Central memory CD8-positive, alpha-beta T cell (primary cell): ENCODE results near the gene MAFF.

Experiments used
- ATAC-seq: fragments of 150-1000 bp; cut with Tn5 transposase; replicated peaks from 2 replicates; pipeline ENCODE4 v1.10.0; 2022; ENCODE audit warnings: mild to moderate bottlenecking, moderate FRiP score, moderate number of reproducible peaks; ENCODE audit not compliant: poor library complexity, severe bottlenecking; ENCODE audit errors: extremely low read depth
- DNase-seq, 2 donors: peaks; one replicate each; pipeline ENCODE4 v3.0.0; 2021; ENCODE audit warnings: low spot score in 2 of 2
- H3K27ac Mint-ChIP-seq: one replicate; pipeline ENCODE4 v1.8.0; 2022; ENCODE audit warnings: low read depth, mild to moderate bottlenecking, moderate library complexity, mixed read lengths
- H3K27me3 Mint-ChIP-seq: one replicate; pipeline ENCODE4 v1.8.0; 2022; ENCODE audit warnings: mixed read lengths
- H3K36me3 Mint-ChIP-seq: one replicate; pipeline ENCODE4 v1.8.0; 2022; ENCODE audit warnings: mild to moderate bottlenecking, moderate library complexity, mixed read lengths; ENCODE audit not compliant: insufficient read depth
- H3K4me1 Mint-ChIP-seq: one replicate; pipeline ENCODE4 v1.8.0; 2022; ENCODE audit warnings: mixed read lengths
- H3K4me3 Mint-ChIP-seq: one replicate; pipeline ENCODE4 v1.8.0; 2022; ENCODE audit warnings: mild to moderate bottlenecking, moderate library complexity, mixed read lengths
- H3K9me3 Mint-ChIP-seq: one replicate; pipeline ENCODE4 v1.8.0; 2022; ENCODE audit warnings: mixed read lengths

Gene MAFF

DNA sequence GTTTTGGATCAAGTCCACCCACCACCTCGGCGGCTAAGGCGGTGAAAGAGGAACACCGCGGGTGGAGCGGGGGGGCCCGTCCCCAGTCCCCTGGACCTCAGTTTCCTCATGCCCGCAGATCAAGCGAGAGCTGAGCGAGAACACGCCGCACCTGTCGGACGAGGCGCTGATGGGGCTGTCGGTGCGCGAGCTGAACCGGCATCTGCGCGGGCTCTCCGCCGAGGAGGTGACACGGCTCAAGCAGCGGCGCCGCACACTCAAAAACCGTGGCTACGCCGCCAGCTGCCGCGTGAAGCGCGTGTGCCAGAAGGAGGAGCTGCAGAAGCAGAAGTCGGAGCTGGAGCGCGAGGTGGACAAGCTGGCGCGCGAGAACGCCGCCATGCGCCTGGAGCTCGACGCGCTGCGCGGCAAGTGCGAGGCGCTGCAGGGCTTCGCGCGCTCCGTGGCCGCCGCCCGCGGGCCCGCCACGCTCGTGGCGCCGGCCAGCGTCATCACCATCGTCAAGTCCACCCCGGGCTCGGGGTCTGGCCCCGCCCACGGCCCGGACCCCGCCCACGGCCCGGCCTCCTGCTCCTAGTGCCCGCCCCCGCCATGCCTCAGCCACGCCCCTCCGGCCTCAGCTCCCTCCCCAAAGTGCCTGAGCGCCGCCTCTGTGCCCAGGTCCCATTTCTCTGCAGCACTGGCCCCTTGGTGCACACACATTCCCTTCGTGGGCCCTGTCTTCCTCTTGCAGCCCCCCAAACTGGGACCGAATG is 12.7 kb downstream of the MAFF start:
- H3K27ac Mint-ChIP-seq = peak overlapping the region; percentile 82

DNA sequence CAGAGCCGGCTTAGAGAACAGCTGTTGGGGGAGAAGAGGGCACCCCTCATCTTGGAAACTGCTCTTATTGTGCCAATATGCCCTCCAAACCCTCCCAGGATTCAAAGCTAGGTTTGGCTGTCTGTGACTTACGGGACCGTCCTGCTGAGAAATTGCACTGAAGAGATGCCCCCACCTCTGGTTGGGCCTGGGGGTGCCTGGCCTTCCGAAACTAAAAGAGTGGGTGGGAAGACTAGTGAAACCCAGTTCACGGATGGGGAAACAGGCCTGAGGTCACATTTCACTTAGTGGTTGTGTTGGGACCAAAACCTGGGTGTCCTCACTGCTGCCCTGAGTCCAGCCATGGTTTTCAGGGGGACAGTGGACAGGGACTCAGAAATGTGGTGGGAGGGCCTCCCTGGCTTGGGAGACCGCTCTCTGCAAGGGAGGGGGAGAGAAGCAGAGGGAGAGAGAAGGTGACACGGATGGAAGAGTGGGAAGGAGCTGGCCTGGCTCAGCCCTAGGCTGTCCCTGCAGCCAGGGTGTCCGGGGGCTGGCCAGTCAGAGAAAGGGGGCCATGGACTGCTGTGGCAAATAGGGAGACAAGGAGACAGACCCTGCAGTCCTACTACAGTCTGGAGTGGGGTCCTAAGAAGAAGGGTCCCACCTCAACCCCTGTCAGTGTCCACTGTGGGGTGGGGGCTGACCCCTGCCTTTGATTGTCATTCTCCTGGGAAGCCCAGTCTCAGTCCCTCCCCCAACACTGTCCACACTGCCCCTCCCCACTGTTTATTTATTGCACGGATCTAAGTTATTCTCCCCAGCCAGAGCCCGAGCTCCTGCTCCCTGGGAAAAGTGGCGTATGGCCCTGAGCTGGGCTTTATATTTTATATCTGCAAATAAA is 13.6 kb downstream of the MAFF start:
- Mint-ChIP-seq H3K27me3 (no peaks in the 10 kb centered on the region), H3K9me3 (no peaks in the 10 kb centered on the region), H3K27ac (peak overlapping the region; percentile 82), H3K4me3 (peak overlapping the region; percentile 13), H3K4me1 (peaks cover 26% of the 10 kb centered on the region), H3K36me3 (peaks cover 29% of the 10 kb centered on the region)
- no peak for DNase-seq
- ATAC-seq = no peak

More for the DNA sequence above, 12.7 kb downstream of the MAFF start:
- Mint-ChIP-seq H3K4me3 (peak overlapping the region; percentile 13), H3K9me3 (no peaks in the 10 kb centered on the region), H3K27me3 (no peaks in the 10 kb centered on the region), H3K4me1 (peaks cover 24% of the 10 kb centered on the region), H3K36me3 (peaks cover 29% of the 10 kb centered on the region)
- ATAC-seq = peak; percentile 49
- DNase-seq = peak; percentile 55 to 59

DNA sequence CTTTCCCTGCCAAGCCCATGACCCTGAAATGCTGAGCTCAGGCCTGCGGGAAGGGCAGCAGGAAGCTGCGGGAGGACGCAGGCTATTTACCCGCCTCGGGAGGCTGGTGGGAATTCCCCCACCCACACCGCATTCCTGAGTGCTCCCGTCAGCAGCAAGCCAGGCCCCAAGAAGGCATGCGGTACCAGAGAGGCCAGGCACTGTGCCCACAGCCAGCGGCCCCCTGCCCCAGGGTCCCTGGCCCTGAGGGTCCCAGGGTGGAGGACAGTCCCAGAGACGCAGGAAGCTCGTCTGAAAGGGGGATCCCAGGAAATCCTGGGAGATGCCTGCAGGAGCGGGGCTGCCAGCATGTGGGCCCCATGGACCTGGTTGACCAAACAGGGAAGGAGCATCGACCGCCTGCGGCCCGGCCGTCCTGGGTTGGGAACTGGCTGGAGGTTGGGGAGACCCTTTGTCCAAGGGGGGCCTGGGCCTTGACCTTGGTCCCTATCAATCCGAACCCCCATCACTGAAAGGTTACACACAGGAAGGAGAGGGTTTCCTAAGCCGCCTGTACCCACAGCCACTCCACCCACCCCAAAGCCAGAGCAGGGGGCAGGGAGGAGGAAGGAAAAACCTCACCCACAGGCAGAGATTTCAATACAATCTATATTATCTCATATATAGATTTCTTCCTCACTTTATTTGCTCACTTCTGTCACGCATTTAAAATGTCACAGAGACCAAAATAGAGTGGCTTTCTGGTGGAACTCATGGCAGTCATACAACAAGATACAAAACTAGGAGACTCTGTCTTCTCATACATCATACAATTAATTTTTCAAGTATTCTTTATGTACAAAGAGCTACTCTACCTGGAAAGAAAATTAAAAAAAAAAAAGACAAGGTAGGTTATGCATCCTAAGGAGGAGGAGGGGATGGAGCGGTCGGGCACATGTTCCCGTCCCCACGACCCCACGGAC is 17.1 kb downstream of the MAFF start:
- peak overlapping the region; percentile 51 for H3K27ac Mint-ChIP-seq
- no peak overlapping the region for H3K4me3 Mint-ChIP-seq
- H3K27me3 Mint-ChIP-seq = no peaks in the 10 kb centered on the region
- H3K4me1 Mint-ChIP-seq = peaks cover 14% of the 10 kb centered on the region
- DNase-seq = no peak
- no peak for ATAC-seq
- peaks cover 22% of the 10 kb centered on the region for H3K36me3 Mint-ChIP-seq
- H3K9me3 Mint-ChIP-seq = no peaks in the 10 kb centered on the region

DNA sequence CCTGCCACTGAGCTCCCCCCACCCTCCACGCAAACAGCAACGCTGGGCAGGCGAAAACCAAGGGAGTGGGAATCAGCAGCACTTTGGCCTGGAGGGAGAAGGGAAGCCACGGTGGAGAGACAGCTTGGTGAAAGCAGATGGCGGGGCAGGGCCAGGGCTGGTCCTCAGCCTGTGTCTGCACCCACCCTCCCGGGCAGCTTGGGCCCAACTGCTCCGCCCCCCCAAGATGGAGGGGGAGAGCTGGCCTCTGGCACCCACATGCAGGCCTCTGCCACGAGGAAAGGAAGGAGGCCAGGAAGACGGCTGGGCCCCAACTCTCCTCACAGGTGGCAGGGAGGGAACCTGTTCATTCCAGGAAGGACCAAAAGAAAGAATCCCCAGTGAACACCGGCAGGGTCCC is 17.8 kb downstream of the MAFF start:
- Mint-ChIP-seq H3K27me3 (no peaks in the 10 kb centered on the region), H3K4me3 (no peak overlapping the region), H3K9me3 (no peaks in the 10 kb centered on the region), H3K4me1 (peaks cover 14% of the 10 kb centered on the region), H3K36me3 (peaks cover 21% of the 10 kb centered on the region), H3K27ac (peak overlapping the region; percentile 51)
- DNase-seq (no peak), ATAC-seq (no peak)

DNA sequence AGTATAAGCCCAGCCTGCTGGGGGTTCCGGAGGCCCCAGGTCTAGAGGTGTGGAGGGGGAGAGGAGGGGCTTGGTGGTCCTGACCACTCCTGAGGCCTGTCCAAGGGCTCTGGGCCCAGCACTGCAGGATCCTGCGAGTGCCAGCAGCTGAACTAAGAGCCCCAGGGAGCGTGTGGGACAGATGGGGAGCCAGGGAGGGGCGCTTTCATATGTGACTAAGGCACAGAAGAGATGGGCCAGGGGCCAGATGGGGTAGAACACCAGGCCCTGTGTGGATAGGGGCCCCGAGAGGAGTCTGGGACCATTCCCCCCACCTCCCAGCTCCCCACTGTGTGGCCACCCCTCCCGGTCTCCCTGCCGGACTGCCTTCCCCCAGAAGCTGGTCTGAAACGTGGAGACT is 18.4 kb downstream of the MAFF start:
- Mint-ChIP-seq H3K27me3 (no peaks in the 10 kb centered on the region), H3K4me3 (no peak overlapping the region), H3K4me1 (peaks cover 10% of the 10 kb centered on the region), H3K36me3 (peaks cover 19% of the 10 kb centered on the region), H3K9me3 (no peaks in the 10 kb centered on the region), H3K27ac (peak overlapping the region; percentile 32)
- DNase-seq (no peak), ATAC-seq (no peak)

DNA sequence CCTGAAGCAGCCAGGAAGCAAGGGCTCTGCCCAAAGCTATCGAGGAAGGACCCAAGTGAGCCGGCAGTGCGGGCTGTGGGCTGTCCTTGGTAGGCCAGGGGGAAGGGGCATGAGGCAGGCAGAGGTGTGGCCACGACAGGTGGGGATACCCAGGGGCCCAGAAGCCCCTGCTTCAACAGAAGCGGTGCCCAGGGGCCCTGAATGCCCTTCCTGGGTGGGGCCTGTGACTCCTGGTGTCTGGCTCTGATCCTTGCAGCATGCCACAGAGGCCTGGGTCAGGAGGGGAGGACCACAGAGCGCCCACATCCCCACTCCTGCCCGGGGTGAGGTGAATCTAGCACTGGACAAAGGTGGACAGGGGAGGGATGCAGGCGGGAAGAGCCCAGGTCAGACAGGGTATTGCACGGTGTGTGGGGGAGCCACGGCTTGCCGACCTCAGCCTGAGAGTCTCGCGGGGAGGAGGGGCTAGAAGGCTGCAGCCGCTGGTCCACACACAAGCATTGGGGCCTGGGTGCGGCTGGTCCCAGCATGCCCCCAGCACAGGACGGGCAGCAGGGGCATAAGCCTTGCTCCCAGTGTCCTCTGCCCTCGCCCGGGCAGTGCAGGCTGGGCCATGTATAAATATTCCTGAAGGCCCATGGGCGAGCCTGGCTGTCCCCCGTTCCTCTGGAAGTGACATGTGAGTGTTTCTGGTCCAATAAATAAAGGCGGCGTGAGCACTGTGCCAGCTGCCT is 19.0 kb downstream of the MAFF start:
- H3K4me3 Mint-ChIP-seq = no peak overlapping the region
- DNase-seq = no peak
- no peak for ATAC-seq
- peak overlapping the region; percentile 32 for H3K27ac Mint-ChIP-seq
- no peaks in the 10 kb centered on the region for H3K9me3 Mint-ChIP-seq
- no peaks in the 10 kb centered on the region for H3K27me3 Mint-ChIP-seq
- peaks cover 18% of the 10 kb centered on the region for H3K36me3 Mint-ChIP-seq
- peaks cover 7% of the 10 kb centered on the region for H3K4me1 Mint-ChIP-seq

DNA sequence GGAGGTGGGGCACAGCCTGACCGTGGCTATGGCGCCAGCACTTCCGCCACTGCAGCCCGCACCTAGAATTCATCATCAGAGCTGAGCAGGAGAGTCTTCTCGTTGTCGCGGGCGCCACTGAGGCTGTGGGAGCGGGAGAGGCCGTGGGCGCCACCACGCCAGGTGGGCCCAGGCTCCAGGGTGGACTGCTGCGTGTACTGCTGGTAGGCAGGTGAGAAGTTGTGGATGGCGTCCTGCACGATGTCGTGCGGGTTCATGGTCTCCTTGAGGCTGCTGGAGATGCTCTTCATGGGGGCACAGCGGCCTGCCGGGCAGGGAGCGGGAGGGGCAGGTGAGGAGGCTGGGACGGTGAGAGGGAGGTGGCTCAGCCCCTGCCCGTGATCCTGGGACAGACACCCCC is 19.6 kb downstream of the MAFF start:
- Mint-ChIP-seq H3K4me1 (peaks cover 7% of the 10 kb centered on the region), H3K4me3 (no peak overlapping the region), H3K9me3 (no peaks in the 10 kb centered on the region), H3K36me3 (peaks cover 18% of the 10 kb centered on the region), H3K27me3 (no peaks in the 10 kb centered on the region), H3K27ac (peak overlapping the region; percentile 32)
- ATAC-seq (no peak), DNase-seq (no peak)

DNA sequence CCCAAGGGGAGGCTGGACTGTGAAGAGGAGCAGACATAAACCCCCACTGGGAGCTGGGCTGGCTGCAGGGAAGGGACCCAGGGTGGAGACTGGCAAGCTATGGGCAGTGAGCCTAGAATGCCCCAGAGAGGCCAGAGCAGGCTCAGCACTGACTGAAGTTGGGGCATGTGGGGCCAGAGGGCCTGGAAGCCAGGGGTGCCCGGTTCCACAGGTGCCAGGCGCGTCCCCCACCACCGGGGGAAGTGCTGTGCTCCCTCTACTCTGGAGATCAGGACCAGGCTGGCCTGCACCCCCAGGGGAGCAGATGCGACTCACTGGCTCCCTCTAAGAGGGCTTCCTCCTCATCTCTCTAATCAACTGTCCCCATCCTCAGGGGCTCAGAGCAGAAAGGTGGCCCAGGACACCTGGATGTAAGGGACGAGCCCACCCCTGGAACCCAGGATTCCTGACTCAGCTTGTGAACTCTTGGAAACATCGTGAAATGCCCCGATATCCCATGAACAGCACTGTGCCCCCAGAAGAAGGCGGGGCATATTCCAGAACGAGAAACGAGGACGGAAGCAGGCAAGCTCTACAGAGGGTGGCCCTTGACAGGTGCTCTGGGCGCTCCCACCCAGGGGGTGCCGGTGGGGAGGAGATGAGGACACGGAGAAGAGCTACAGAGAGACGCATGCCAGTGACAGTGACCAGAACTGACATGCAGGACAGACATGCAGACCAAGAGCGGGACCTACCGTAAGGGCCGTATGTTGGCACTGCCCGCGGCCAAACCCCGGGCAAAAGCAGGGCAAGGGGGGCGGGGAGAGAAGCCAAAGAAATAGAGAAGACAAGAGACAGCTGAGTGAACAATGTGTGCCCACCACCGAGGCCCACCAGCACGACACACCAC is 20.4 kb downstream of the MAFF start:
- Mint-ChIP-seq H3K4me1 (peaks cover 7% of the 10 kb centered on the region), H3K4me3 (no peak overlapping the region), H3K27me3 (no peaks in the 10 kb centered on the region), H3K36me3 (peaks cover 13% of the 10 kb centered on the region), H3K9me3 (no peaks in the 10 kb centered on the region), H3K27ac (no peak overlapping the region)
- ATAC-seq (no peak), DNase-seq (no peak)

DNA sequence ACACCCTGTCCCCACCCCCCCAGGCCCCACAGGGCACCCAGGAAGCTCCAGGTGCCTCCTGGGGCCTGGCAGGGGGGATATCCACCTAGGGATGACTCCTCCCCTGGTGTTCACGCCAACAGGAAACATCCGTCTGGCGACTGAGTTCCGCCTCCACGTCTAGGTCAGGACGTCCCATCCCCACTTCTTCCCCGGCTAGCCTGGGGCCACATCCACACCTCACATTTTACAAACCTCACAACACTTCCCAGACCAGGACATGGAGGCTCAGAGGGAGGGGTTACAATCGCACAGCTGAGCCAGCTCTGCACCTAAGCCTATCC is 21.0 kb downstream of the MAFF start:
- no peak for ATAC-seq
- no peak for DNase-seq
- Mint-ChIP-seq H3K4me3 (no peak overlapping the region), H3K27ac (no peak overlapping the region), H3K27me3 (no peaks in the 10 kb centered on the region), H3K4me1 (peaks cover 7% of the 10 kb centered on the region), H3K36me3 (peaks cover 11% of the 10 kb centered on the region), H3K9me3 (no peaks in the 10 kb centered on the region)

DNA sequence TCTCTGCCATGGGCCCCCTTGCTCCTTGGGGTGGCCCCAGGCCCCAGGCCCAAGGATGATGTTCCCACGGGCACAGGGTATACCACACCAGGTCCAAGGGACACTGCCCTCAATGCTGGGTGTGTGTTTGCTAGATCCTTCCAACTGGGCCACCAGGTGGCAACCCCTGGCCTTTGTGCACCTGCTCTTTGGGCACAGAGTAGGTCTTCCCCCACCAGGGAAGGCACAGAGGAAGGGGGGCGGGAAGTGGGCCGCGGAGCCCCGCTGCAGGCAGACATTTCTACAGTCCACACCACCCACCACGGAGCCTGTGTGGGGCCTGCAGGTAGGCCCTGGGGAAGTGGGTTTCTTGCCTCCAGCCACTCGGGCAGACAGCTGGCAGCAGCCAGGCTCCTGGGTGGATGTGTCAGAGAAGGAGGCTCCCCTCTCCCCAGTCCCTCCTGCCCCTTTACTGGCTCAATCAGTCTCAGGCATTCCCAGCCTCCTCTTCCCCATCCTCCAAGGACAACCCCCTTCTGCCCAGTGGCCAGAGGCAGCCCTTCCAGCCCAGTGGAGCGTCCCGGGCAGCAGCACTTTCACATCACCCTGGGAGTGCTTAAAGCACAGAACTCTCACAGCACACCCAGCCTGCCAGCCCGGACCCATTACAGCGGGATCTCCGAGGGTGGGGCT is 21.6 kb downstream of the MAFF start:
- no peaks in the 10 kb centered on the region for H3K27me3 Mint-ChIP-seq
- no peaks in the 10 kb centered on the region for H3K9me3 Mint-ChIP-seq
- ATAC-seq (no peak), DNase-seq (no peak)
- H3K4me3 Mint-ChIP-seq = no peak overlapping the region
- peaks cover 7% of the 10 kb centered on the region for H3K4me1 Mint-ChIP-seq
- peaks cover 9% of the 10 kb centered on the region for H3K36me3 Mint-ChIP-seq
- H3K27ac Mint-ChIP-seq = no peak overlapping the region
